K562 (cell line): ENCODE results near the gene HSPB7. TPM values are rescaled to one million over a fixed set of nuclear protein-coding genes. Genes with fewer than 3 reads are reported as not detected.

Experiments used
- polyA plus RNA-seq, 8 experiments: library from polyadenylated mRNA; depleted of rRNA in 4 of 8; stranded (reverse) in 5 of 8; unstranded in 3 of 8; fragments of >200 nt; fragmentation: Nextera tagmentation in 2 of 8; fragmentation: Illumina TruSeq in 1 of 8; extraction: Ambion mirVana in 2 of 8; extraction: Trizol in 1 of 8; gene quantifications; 2 replicates each; pipeline versions ENCODE4 v1.2.1 to v1.2.3, GENCODE V29; 2011 to 2014; ENCODE audit warnings: inconsistent platforms in 1 of 8, missing spikeins in 1 of 8
- total RNA-seq, 7 experiments: library from RNA; depleted of rRNA in 6 of 7; stranded (reverse); fragments of >200 nt in 6 of 7; fragmentation: Illumina TruSeq in 2 of 7; extraction: Trizol in 2 of 7; gene quantifications; 2 replicates each; pipeline versions ENCODE4 v1.2.1 to v1.2.3, GENCODE V29; 2011 to 2021; ENCODE audit warnings: low replicate concordance in 1 of 7
- TF ChIP-seq, protein P1 (sequence below): fragments of 450-650 bp; IDR thresholded peaks from 2 replicates; pipeline ENCODE4 v1.6.1; 2016; ENCODE audit warnings: mild to moderate bottlenecking, moderate library complexity
- TF ChIP-seq, protein P2 (sequence below): fragments of 200-600 bp; sonication (generic); IDR thresholded peaks from one replicate; pipeline ENCODE4 v1.6.1; 2012; ENCODE audit warnings: mild to moderate bottlenecking, low read depth, low read length, inconsistent platforms

HSPB7 gene
- total and polyA plus RNA-seq, 9 of the 15 experiments (the other 6 are each of a cell fraction or from before 2014, with no cell fraction given) = 0.05 to 0.19 (median 0.07) TPM; not detected in 6

DNA sequence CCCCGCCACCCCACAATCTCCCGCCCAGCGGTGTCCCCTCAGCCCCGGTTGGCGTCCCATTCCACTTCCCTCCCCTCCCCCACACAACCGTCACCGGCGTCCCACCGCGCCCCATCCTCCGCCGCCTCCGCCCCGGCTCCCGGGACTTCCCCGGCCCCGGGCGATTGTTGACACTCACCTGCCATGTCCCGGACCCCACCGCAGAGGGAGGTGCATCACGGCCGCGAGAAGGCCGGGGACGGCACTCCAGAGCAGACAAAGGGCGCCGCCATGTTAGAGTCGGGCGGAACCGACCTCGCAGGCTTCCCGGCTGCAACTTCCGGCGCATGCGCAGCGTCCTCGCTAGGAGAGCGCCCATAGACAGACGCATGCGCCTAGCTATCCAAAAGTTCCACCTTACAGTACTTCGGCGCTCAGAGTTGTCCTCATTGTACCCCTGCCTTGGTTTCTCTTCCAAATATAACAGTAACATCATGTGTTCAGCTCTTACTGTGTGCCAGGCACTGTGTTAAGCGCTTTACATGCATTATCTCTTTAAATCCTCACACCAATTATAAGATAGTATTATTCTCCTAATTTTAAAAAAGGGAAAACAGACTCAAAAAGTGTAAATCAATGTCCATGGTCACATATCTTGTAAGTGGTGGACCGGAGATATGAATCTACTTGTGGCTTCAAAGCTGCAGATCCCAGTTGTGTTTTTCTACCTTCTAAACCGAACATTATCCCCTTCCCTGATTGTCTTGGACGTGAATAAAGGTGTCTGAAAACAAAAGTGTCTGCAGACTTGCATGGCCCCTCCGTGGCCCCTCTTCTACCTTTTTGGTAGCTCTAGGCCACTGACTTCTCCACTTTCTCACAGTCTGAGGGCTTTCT, 41.8 kb downstream of the HSPB7 start, which contains the start of gene ZBTB17 (continued):
- TF ChIP-seq, protein P1, sequence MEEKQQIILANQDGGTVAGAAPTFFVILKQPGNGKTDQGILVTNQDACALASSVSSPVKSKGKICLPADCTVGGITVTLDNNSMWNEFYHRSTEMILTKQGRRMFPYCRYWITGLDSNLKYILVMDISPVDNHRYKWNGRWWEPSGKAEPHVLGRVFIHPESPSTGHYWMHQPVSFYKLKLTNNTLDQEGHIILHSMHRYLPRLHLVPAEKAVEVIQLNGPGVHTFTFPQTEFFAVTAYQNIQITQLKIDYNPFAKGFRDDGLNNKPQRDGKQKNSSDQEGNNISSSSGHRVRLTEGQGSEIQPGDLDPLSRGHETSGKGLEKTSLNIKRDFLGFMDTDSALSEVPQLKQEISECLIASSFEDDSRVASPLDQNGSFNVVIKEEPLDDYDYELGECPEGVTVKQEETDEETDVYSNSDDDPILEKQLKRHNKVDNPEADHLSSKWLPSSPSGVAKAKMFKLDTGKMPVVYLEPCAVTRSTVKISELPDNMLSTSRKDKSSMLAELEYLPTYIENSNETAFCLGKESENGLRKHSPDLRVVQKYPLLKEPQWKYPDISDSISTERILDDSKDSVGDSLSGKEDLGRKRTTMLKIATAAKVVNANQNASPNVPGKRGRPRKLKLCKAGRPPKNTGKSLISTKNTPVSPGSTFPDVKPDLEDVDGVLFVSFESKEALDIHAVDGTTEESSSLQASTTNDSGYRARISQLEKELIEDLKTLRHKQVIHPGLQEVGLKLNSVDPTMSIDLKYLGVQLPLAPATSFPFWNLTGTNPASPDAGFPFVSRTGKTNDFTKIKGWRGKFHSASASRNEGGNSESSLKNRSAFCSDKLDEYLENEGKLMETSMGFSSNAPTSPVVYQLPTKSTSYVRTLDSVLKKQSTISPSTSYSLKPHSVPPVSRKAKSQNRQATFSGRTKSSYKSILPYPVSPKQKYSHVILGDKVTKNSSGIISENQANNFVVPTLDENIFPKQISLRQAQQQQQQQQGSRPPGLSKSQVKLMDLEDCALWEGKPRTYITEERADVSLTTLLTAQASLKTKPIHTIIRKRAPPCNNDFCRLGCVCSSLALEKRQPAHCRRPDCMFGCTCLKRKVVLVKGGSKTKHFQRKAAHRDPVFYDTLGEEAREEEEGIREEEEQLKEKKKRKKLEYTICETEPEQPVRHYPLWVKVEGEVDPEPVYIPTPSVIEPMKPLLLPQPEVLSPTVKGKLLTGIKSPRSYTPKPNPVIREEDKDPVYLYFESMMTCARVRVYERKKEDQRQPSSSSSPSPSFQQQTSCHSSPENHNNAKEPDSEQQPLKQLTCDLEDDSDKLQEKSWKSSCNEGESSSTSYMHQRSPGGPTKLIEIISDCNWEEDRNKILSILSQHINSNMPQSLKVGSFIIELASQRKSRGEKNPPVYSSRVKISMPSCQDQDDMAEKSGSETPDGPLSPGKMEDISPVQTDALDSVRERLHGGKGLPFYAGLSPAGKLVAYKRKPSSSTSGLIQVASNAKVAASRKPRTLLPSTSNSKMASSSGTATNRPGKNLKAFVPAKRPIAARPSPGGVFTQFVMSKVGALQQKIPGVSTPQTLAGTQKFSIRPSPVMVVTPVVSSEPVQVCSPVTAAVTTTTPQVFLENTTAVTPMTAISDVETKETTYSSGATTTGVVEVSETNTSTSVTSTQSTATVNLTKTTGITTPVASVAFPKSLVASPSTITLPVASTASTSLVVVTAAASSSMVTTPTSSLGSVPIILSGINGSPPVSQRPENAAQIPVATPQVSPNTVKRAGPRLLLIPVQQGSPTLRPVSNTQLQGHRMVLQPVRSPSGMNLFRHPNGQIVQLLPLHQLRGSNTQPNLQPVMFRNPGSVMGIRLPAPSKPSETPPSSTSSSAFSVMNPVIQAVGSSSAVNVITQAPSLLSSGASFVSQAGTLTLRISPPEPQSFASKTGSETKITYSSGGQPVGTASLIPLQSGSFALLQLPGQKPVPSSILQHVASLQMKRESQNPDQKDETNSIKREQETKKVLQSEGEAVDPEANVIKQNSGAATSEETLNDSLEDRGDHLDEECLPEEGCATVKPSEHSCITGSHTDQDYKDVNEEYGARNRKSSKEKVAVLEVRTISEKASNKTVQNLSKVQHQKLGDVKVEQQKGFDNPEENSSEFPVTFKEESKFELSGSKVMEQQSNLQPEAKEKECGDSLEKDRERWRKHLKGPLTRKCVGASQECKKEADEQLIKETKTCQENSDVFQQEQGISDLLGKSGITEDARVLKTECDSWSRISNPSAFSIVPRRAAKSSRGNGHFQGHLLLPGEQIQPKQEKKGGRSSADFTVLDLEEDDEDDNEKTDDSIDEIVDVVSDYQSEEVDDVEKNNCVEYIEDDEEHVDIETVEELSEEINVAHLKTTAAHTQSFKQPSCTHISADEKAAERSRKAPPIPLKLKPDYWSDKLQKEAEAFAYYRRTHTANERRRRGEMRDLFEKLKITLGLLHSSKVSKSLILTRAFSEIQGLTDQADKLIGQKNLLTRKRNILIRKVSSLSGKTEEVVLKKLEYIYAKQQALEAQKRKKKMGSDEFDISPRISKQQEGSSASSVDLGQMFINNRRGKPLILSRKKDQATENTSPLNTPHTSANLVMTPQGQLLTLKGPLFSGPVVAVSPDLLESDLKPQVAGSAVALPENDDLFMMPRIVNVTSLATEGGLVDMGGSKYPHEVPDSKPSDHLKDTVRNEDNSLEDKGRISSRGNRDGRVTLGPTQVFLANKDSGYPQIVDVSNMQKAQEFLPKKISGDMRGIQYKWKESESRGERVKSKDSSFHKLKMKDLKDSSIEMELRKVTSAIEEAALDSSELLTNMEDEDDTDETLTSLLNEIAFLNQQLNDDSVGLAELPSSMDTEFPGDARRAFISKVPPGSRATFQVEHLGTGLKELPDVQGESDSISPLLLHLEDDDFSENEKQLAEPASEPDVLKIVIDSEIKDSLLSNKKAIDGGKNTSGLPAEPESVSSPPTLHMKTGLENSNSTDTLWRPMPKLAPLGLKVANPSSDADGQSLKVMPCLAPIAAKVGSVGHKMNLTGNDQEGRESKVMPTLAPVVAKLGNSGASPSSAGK = peak; percentile 46; the same call in 1 of the 2 replicates
- TF ChIP-seq, protein P2, sequence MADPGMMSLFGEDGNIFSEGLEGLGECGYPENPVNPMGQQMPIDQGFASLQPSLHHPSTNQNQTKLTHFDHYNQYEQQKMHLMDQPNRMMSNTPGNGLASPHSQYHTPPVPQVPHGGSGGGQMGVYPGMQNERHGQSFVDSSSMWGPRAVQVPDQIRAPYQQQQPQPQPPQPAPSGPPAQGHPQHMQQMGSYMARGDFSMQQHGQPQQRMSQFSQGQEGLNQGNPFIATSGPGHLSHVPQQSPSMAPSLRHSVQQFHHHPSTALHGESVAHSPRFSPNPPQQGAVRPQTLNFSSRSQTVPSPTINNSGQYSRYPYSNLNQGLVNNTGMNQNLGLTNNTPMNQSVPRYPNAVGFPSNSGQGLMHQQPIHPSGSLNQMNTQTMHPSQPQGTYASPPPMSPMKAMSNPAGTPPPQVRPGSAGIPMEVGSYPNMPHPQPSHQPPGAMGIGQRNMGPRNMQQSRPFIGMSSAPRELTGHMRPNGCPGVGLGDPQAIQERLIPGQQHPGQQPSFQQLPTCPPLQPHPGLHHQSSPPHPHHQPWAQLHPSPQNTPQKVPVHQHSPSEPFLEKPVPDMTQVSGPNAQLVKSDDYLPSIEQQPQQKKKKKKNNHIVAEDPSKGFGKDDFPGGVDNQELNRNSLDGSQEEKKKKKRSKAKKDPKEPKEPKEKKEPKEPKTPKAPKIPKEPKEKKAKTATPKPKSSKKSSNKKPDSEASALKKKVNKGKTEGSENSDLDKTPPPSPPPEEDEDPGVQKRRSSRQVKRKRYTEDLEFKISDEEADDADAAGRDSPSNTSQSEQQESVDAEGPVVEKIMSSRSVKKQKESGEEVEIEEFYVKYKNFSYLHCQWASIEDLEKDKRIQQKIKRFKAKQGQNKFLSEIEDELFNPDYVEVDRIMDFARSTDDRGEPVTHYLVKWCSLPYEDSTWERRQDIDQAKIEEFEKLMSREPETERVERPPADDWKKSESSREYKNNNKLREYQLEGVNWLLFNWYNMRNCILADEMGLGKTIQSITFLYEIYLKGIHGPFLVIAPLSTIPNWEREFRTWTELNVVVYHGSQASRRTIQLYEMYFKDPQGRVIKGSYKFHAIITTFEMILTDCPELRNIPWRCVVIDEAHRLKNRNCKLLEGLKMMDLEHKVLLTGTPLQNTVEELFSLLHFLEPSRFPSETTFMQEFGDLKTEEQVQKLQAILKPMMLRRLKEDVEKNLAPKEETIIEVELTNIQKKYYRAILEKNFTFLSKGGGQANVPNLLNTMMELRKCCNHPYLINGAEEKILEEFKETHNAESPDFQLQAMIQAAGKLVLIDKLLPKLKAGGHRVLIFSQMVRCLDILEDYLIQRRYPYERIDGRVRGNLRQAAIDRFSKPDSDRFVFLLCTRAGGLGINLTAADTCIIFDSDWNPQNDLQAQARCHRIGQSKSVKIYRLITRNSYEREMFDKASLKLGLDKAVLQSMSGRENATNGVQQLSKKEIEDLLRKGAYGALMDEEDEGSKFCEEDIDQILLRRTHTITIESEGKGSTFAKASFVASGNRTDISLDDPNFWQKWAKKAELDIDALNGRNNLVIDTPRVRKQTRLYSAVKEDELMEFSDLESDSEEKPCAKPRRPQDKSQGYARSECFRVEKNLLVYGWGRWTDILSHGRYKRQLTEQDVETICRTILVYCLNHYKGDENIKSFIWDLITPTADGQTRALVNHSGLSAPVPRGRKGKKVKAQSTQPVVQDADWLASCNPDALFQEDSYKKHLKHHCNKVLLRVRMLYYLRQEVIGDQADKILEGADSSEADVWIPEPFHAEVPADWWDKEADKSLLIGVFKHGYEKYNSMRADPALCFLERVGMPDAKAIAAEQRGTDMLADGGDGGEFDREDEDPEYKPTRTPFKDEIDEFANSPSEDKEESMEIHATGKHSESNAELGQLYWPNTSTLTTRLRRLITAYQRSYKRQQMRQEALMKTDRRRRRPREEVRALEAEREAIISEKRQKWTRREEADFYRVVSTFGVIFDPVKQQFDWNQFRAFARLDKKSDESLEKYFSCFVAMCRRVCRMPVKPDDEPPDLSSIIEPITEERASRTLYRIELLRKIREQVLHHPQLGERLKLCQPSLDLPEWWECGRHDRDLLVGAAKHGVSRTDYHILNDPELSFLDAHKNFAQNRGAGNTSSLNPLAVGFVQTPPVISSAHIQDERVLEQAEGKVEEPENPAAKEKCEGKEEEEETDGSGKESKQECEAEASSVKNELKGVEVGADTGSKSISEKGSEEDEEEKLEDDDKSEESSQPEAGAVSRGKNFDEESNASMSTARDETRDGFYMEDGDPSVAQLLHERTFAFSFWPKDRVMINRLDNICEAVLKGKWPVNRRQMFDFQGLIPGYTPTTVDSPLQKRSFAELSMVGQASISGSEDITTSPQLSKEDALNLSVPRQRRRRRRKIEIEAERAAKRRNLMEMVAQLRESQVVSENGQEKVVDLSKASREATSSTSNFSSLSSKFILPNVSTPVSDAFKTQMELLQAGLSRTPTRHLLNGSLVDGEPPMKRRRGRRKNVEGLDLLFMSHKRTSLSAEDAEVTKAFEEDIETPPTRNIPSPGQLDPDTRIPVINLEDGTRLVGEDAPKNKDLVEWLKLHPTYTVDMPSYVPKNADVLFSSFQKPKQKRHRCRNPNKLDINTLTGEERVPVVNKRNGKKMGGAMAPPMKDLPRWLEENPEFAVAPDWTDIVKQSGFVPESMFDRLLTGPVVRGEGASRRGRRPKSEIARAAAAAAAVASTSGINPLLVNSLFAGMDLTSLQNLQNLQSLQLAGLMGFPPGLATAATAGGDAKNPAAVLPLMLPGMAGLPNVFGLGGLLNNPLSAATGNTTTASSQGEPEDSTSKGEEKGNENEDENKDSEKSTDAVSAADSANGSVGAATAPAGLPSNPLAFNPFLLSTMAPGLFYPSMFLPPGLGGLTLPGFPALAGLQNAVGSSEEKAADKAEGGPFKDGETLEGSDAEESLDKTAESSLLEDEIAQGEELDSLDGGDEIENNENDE = no peak
